HG03060 (cell line): ENCODE results near the gene CATSPERZ.
"Not testable (repeated sequence)": the region's sequence is repeated elsewhere in the genome, so short reads cannot be mapped to it uniquely, and the experiment has no call there.

Experiments used
- ATAC-seq: cut with Tn5 transposase; IDR thresholded peaks from one replicate; pipeline ENCODE4 v1.9.1; 2021; ENCODE audit warnings: low read depth, moderate number of reproducible peaks; ENCODE audit not compliant: unreplicated experiment

CATSPERZ gene

GRCh38 chr11:64297699-64298358, 2.3 kb upstream of the CATSPERZ start:
- ATAC-seq, result no peak

- no peak for ATAC-seq
Observed at GRCh38 chr11:64298966-64299846, 952 bp upstream of the CATSPERZ start.

GRCh38 chr11:64303109-64304031, 3.2 kb downstream of the CATSPERZ start:
- no peak for ATAC-seq

- no peak for ATAC-seq
Observed at GRCh38 chr11:64304032-64304315, 3.8 kb downstream of the CATSPERZ start.

- peak; percentile 25 for ATAC-seq
Observed at GRCh38 chr11:64304316-64305072, 4.3 kb downstream of the CATSPERZ start.

GRCh38 chr11:64305075-64305690, 5.0 kb downstream of the CATSPERZ start, which contains the start of gene ESRRA:
ESRRA (plus strand) TSS chr11:64305524; CDS start chr11:64307180, 1,656 bp downstream.
- ATAC-seq, result peak; percentile 51

GRCh38 chr11:64305691-64306562, 5.8 kb downstream of the CATSPERZ start:
- ATAC-seq, result no peak

- no peak for ATAC-seq
Observed at GRCh38 chr11:64306563-64306875, 6.4 kb downstream of the CATSPERZ start.

- ATAC-seq, result no peak
Observed at GRCh38 chr11:64306876-64307622, 6.9 kb downstream of the CATSPERZ start.

- ATAC-seq, result not testable (repeated sequence)
Observed at GRCh38 chr11:64307795-64308194, 7.6 kb downstream of the CATSPERZ start.

- ATAC-seq, result no peak
Observed at GRCh38 chr11:64312947-64313346, 12.8 kb downstream of the CATSPERZ start.

- ATAC-seq, result no peak
Observed at GRCh38 chr11:64313491-64314145, 13.5 kb downstream of the CATSPERZ start.

GRCh38 chr11:64314146-64314804, 14.1 kb downstream of the CATSPERZ start:
- no peak for ATAC-seq

- ATAC-seq, result no peak
Observed at GRCh38 chr11:64314805-64315561, 14.8 kb downstream of the CATSPERZ start.

- ATAC-seq, result not testable (repeated sequence)
Observed at GRCh38 chr11:64315667-64316526, 15.7 kb downstream of the CATSPERZ start.
